IPS-18c (cell line): ENCODE results near the gene PIK3R5.
"Not testable (repeated sequence)": the region's sequence is repeated elsewhere in the genome, so short reads cannot be mapped to it uniquely, and the experiment has no call there.

Experiments
- H3K4me3 ChIP-seq: 2 replicates; pipeline ENCODE4 v1.7.0; 2013; ENCODE audit warnings: low read depth, mild to moderate bottlenecking, low read length, moderate library complexity; ENCODE audit not compliant: insufficient read depth
- H3K9me3 ChIP-seq: one replicate; pipeline ENCODE4 v1.6.1; 2013; ENCODE audit warnings: mild to moderate bottlenecking, low read length, moderate library complexity; ENCODE audit not compliant: control insufficient read depth, insufficient read depth

PIK3R5 gene

GRCh38 chr17:8994319-8994718 lies 28.8 kb upstream of the PIK3R5 start:
- Histone ChIP-seq H3K4me3 (no peak overlapping the region), H3K9me3 (peaks cover 2% of the 10 kb centered on the region)

GRCh38 chr17:8991514-8992285 lies 26.2 kb upstream of the PIK3R5 start:
- Histone ChIP-seq H3K9me3 (peaks cover 2% of the 10 kb centered on the region), H3K4me3 (no peak overlapping the region)

DNA sequence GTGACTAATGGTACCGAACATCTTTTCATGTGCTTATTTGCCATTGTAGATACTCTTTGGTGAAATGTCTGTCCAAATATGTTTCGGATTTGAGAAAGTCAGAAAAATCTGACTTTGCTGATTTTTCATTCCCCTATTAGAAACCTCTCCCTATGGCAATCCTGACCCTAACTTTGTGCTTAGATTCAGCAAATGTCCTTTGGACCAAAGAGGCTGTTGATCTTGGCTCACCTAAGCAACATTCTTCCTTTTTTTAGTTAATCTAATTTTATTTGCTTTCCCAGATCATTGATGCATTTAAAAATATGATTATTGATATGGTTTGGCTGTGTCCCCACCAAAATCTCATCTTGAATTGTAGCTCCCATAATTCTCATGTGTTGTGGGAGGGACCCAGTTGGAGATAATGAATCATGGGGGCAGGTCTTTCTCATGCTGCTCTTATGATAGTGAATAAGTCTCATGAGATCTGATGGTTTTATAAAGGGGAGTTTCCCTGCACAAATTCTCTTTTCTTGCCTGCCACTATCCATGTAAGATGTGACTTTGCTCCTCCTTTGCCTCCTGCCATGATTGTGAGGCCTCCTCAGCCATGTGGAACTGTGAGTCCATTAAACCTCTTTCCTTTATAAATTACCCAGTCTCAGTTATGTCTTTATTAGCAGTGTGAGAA lies 22.9 kb upstream of the PIK3R5 start:
- H3K4me3 ChIP-seq, H3K9me3 ChIP-seq: not testable (repeated sequence)

DNA sequence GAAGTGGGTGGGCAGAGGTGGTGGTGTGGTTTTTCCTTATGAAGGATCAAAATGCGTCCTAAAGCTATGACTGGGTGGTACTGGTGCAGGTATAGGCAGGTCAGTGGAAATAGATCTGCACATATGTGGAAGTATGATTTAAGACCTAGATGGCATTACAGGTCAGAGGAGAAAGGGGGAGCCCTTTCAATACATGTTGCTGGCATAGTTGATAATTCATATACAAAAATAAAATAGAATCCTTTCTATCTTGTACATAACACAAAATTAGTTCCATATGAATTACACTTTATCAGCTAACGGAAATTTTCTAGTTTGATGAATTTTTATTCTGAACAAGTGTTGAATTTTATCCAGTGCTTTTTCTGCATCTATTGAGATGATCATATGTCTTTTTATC lies 20.8 kb upstream of the PIK3R5 start:
- Histone ChIP-seq H3K9me3 (no peaks in the 10 kb centered on the region), H3K4me3 (no peak overlapping the region)

DNA sequence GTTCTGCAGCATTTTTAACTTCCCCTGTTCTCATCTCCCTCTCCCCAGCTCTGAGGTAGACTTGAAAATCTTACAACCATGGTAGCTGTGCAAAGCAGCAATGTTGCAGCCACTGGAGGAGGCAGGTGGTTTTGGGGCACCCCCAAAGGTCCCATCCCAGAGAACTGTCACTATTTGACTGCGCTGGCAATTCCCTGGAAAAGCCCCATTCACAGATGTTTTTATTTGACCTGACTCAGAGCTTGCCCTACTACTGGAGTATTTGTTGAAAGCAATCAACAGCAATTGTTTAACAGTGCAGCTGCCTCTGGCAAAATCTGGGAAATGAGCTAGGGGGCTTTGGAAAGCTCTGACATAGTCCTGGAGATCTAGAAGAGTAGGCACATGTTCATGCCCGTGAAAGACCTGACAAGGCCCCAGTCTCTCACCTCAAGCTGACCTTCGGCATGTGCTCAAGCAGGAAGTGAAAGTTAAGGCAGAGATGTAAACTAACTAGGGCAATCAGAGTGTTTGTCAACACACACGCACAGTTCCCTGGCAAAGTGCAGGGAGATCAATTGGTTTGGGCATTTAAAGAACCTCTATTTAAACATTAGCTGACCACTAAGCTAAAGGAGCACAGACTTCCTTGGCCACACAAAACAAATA lies 19.7 kb upstream of the PIK3R5 start:
- H3K9me3 ChIP-seq, result no peaks in the 10 kb centered on the region
- H3K4me3 ChIP-seq, result no peak overlapping the region

- not testable (repeated sequence) for H3K4me3 ChIP-seq, H3K9me3 ChIP-seq
Measured at GRCh38 chr17:8984225-8984624, 18.7 kb upstream of the PIK3R5 start.

DNA sequence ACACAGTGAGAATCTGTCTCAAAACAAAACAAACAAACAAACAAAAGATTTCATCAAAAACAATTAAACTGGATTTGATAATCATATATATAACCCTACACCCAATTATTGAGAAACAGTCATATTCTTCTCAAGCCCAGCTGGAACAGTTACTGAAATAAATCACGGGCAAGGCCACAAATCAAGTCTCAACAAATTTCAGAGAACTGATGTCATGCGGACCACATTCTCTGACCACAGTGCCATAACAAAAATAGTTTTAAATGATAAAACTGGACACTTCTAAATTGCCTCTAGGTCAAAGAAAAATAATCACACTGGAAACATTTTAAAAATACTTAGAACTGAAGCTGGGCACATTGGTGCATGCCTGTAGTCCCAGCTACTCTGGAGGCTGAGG lies 15.9 kb upstream of the PIK3R5 start:
- no peak overlapping the region for H3K4me3 ChIP-seq

DNA sequence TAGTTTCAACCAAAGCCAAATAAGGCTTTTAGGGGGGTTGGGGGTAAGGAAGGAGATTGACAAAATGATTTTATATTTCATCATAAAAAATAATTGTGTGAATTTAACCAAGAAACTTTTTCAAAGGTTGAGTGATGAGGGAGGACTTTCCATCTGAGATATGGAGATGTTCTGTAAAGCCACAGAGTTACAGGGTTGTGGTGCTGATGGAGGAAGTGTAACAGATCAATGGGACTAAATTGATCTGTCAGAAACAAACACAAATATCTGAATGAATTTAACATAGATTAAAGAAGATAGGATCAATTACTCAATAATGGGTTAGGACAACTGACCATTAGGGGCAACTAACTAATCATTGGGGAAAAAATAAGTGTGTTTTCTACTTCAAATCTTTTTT lies 14.2 kb upstream of the PIK3R5 start:
- Histone ChIP-seq H3K4me3 (no peak overlapping the region), H3K9me3 (no peaks in the 10 kb centered on the region)

More for the DNA sequence above, 15.9 kb upstream of the PIK3R5 start:
- no peaks in the 10 kb centered on the region for H3K9me3 ChIP-seq

- Histone ChIP-seq H3K4me3 (no peak overlapping the region), H3K9me3 (no peaks in the 10 kb centered on the region)
Measured at GRCh38 chr17:8976638-8977037, 11.1 kb upstream of the PIK3R5 start.

DNA sequence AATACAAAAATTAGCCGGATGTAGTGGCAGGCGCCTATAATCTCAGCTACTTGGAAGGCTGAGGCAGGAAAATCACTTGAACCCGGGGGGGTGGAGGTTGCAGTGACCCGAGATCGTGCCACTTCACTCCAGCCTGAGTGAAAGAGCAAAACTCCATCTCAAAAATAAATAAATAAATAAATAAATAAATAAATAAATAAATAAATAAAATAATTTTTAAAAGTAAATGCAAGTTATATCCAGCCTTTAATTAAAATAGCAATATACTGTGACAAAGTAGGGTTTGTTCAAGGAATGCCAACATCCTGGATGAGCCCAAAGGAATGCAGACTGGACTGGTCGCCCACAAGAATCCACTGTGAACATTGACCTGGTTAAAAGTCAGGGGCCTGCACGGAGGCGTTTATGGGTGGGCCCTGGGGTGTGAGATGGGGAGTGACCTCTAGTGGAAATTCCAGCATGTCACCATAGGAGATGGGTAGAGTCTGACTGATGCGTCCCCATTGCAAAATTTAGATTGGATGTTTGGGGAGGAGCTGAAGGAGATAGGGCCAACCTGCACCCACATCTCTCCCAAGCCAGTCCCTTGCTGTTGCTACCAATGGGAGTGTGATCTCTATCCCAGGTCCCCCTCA lies 9.7 kb upstream of the PIK3R5 start:
- H3K9me3 ChIP-seq, result no peaks in the 10 kb centered on the region

DNA sequence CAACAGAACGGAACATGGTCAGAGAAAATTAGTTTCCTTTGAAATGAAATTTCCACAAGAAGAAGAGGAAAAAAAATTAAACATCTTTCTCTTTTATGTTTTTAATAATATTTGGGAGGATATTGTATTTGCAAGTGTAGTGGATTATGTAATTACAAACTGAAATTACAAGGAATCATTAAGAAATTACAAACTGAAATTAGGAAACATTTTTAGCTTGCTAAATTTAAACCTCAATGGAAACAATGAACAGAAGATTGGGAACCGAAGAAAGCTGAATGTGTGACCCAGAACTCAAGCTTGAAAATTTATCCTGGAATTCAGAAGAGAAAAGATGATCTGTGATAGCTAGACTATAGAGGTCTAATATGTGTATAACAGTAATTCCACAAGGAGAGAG lies 4.4 kb upstream of the PIK3R5 start:
- Histone ChIP-seq H3K9me3 (no peaks in the 10 kb centered on the region), H3K4me3 (no peak overlapping the region)

More for the DNA sequence above, 9.7 kb upstream of the PIK3R5 start:
- no peak overlapping the region for H3K4me3 ChIP-seq

GRCh38 chr17:8968503-8968902 lies 3.0 kb upstream of the PIK3R5 start:
- no peaks in the 10 kb centered on the region for H3K9me3 ChIP-seq
- no peak overlapping the region for H3K4me3 ChIP-seq

DNA sequence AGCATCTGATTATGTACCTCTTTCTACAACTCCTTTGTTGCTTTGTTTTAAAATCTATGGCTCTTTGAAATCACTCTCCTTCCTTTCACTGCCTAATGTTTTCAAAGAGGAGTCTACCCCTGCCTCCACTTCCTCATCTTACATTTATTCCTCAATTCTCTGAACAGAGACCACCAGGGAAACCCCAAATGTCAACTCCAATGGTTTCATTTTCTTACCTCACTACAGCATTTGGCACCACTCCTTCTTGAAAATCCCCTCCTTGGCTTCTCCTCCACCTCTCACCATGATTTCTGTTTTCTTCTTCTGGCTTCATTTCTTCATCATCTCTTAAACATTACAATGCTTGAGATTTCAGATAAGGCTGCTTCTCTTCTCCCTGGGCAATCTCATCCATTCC lies 2.4 kb upstream of the PIK3R5 start:
- H3K4me3 ChIP-seq, result no peak overlapping the region
- H3K9me3 ChIP-seq, result no peaks in the 10 kb centered on the region

- Histone ChIP-seq H3K9me3 (no peaks in the 10 kb centered on the region), H3K4me3 (no peak overlapping the region)
Measured at GRCh38 chr17:8966926-8967325, 1.4 kb upstream of the PIK3R5 start.

GRCh38 chr17:8964801-8965393 lies 610 bp downstream of the PIK3R5 start:
- Histone ChIP-seq H3K4me3 (peak overlapping the region; percentile 71; the same call in 1 of the 2 replicates), H3K9me3 (no peaks in the 10 kb centered on the region)

DNA sequence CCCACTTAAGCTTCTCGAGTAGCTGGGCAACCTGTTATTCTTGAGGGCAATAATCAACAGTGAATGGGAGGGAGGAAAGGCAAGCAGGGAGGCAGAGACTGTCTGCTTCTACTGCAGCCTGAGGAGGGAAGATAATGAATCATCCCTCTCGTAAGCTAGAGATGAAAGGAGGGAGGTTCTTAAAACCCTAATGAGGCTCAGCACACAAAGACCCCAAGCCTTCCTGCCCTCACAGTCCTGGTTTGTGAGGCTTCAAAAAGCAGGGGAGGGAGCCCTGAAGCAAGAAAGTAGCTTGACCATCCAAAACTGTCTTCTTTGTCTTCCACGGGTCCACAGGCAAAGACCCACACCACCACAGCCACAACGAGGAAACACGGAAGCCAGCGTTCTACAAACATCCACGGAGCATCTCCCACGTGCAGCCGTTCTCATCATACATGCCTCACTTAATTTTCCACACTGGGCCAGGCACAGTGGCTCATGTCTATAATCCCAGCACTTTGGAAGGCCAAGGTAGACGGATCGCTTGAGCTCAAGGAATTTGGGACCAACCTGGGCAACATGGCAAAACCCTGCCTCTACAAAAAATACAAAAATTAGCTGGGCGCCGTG lies 1.8 kb downstream of the PIK3R5 start:
- Histone ChIP-seq H3K4me3 (no peak overlapping the region), H3K9me3 (no peaks in the 10 kb centered on the region)

DNA sequence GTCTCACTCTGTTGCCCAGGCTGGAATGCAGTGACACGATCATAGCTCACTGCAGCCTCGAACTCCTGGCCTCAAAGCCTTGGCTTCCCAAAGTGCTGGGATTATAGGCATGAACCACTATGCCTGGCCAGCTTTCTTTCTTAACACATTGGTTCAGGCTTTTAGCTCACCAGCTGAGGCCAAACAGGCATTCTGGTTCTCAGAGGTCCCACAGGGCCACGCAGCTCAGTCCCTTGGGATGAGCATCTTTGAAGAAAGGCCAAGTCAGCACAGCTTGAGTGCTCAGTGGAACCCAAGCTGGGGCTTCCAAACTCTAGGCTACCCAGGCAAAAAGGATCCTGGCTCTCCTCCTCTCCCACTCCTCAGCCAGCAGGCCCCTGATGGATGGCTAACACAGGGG lies 2.5 kb downstream of the PIK3R5 start:
- no peaks in the 10 kb centered on the region for H3K9me3 ChIP-seq
- no peak overlapping the region for H3K4me3 ChIP-seq
